Stomach smooth muscle (tissue), 2 donors: ENCODE results near the gene PPM1F.

Source experiments
- H3K27ac ChIP-seq: one replicate; pipeline ENCODE4 v1.7.0; 2013; ENCODE audit warnings: mild to moderate bottlenecking, low read length, inconsistent platforms
- H3K27me3 ChIP-seq, 2 donors: one replicate each; pipeline ENCODE4 v1.7.0; 2013; ENCODE audit warnings: low read length in 2 of 2; ENCODE audit not compliant: insufficient read depth in 2 of 2, control insufficient read depth in 1 of 2
- H3K36me3 ChIP-seq, 2 donors: one replicate each; pipeline ENCODE4 v1.7.0; 2013; ENCODE audit warnings: low read length in 2 of 2; ENCODE audit not compliant: control insufficient read depth in 2 of 2, insufficient read depth in 2 of 2
- H3K4me1 ChIP-seq: one replicate; pipeline ENCODE4 v1.7.0; 2013; ENCODE audit warnings: low read length; ENCODE audit not compliant: control insufficient read depth, insufficient read depth
- H3K4me3 ChIP-seq, 2 donors: one replicate each; pipeline ENCODE4 v1.7.0; 2013; ENCODE audit warnings: low read length in 2 of 2
- H3K9ac ChIP-seq, 2 donors: one replicate each; pipeline ENCODE4 v1.7.0; 2013; ENCODE audit warnings: low read length in 2 of 2, mild to moderate bottlenecking in 1 of 2
- H3K9me3 ChIP-seq, 2 donors: one replicate each; pipeline ENCODE4 v1.7.0; 2013; ENCODE audit warnings: low read length in 2 of 2; ENCODE audit not compliant: control insufficient read depth in 2 of 2
- donor health status: healthy.
- donor health status: Pancreatic carcinoma.

The PPM1F gene

DNA sequence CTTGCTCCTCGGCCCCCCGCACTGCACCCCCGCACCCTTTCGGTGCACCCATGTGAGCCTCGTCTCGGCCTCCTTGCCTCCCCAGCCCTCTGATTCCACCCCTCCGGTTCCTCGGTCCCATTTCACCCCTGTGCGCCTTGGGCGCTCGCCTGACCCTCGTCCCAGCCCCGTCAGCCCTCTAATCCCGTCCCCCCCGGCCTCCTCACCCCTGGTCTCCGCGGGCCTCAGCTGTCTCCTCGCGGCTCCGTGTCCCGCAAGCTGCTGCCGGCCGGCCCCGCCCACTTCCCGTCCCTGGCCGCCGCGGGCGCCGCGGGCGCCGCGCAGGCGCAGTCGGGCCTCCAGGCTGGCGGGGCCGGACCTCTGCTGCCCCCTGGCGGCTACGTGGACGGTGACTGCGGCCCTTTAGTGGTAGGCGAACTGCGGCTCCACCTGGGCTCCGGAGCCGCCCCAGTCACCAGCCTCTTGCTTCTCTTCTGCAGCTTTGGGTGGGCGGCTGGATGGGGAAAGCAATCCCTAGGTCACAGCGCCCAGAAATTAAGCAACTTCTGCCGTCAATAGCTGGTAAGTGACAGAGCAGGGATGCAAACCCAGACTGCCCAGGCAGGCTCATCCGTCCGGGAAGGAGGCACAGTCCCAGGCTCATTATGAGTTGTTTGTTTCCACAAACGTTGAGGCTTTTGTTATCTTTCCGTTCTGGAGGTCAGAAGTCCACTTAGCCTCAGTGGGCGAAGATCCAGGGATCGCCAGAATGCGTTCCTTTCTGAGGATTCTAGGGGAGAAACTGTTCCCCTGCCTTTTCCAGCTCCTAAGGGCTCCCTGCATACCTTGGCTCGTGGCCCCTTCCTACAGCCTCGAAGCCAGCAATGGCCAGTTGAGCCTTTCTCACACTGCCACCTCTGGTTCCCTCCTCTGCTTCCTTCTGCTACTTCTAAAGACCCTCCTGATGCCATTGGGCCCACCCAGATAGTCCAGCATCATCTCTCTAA lies at the start of gene PPM1F:
PPM1F (minus strand) TSS at position 263 of the 986 bp plus-strand sequence. CDS start 6,800 bp downstream, outside the sequence.
- Histone ChIP-seq H3K4me3 (peak within 1 kb of the TSS; percentile 77 to 81), H3K4me1 (peaks cover 22% of the 10 kb centered on the region), H3K27me3 (no peaks in the 10 kb centered on the region), H3K9ac (peak within 1 kb of the TSS; percentile 30 to 62), H3K9me3 (no peaks in the 10 kb centered on the region), H3K36me3 (no peaks in the 10 kb centered on the region), H3K27ac (no peak within 1 kb of the TSS)

DNA sequence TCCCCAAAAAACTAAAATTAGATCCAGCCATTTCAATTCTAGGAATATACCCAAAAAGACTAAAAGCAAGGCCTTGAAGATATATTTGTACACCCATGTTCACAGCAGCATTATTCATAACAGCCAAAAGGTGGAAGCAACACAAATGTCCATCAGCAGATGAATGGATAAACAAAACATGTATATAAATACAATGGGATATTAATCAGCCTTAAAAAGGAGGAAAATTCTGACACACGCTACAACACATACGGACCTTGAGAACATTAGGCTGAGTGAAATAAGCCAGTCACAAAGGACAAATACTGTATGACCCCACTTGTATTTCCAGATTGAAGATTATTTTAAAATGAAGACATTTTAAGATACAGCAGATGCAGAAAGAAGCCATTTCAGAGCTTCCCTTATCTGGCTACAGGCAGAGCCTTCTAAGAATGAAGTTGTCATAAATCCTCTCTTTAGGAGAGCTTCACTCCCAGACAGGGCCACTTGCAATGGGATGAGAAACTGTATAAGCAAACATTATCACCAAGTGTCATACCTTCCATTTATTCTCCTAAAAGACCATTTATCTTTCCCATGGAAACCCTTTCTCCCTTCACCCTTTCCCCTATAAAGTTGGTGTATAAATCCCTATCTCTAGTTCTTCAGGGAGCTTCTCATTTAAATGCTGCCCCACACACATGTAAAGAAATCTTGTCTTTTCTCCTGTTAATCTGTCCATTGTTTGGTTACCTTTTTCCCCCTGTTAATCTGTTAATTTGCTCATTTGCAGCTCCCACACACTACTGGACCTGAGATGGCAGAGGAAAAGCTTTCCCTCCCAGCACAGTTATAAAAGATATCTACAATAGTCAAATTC lies 49.2 kb upstream of the PPM1F start:
- Histone ChIP-seq H3K4me1 (no peaks in the 10 kb centered on the region), H3K4me3 (no peak overlapping the region), H3K36me3 (no peaks in the 10 kb centered on the region), H3K9ac (no peak overlapping the region), H3K9me3 (no peaks in the 10 kb centered on the region), H3K27ac (no peak overlapping the region), H3K27me3 (no peaks in the 10 kb centered on the region)

- Histone ChIP-seq H3K27ac (no peak overlapping the region), H3K9ac (no peak overlapping the region), H3K36me3 (no peaks in the 10 kb centered on the region), H3K4me1 (no peaks in the 10 kb centered on the region), H3K4me3 (no peak overlapping the region), H3K9me3 (no peaks in the 10 kb centered on the region), H3K27me3 (no peaks in the 10 kb centered on the region)
These were observed 46.1 kb upstream of the PPM1F start for GRCh38 chr22:21998595-21999247.

- Histone ChIP-seq H3K4me3 (no peak overlapping the region), H3K27me3 (peaks cover 0 to 3% of the 10 kb centered on the region in 2 donors), H3K9me3 (no peaks in the 10 kb centered on the region), H3K27ac (no peak overlapping the region), H3K9ac (no peak overlapping the region), H3K4me1 (no peaks in the 10 kb centered on the region), H3K36me3 (no peaks in the 10 kb centered on the region)
These were observed 43.6 kb upstream of the PPM1F start for GRCh38 chr22:21996175-21996720.

DNA sequence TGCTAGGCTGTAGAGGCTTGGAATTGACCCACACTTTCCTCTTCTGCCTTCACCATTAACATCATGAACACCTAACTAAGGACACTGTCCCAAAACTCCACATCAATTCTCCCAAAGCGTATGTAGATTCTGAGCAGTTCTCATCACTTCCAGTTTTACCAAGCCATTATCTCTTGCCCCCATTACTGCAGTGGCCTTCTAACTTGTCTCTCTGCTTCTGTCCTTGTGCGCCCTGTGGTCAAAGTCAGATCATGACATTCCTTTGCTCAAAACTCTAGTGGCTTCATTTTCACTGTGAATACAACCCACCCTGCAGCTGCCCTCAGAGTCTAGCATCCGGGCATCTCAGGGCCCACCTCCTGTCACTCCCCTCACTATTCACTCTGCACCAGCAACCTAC lies 43.0 kb upstream of the PPM1F start:
- no peak overlapping the region for H3K9ac ChIP-seq
- peaks cover 0 to 3% of the 10 kb centered on the region in 2 donors for H3K27me3 ChIP-seq
- no peak overlapping the region for H3K4me3 ChIP-seq
- no peaks in the 10 kb centered on the region for H3K4me1 ChIP-seq
- no peaks in the 10 kb centered on the region for H3K9me3 ChIP-seq
- H3K36me3 ChIP-seq = no peaks in the 10 kb centered on the region
- H3K27ac ChIP-seq = no peak overlapping the region

DNA sequence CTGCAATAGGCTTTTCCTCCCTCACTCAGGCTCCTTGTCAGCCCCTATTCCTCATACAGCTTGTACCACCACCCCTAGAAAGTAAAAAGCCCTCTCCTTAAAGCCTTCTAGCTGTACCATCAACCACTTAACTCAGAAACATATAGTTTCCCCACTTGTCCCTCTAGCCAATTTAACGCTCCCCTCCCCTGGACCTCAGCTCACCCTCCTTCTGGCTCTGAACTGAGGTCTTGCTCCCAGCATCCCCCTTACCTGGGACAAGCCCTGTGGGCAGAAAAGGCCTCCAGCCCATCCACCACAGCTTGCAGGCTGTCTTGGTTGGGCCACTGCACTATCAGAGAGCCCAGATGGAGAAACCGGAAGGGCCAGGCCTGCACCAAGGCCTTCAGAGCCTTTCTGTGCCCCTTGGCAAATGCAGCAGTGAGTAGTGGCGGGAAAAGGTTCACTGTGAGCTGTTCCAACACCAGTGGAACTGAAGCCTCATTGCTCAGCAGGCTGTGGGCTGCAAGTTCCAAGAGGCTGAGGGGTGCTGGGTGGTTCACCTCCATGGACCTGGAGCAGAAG lies 42.3 kb upstream of the PPM1F start:
- Histone ChIP-seq H3K27me3 (peaks cover 0 to 3% of the 10 kb centered on the region in 2 donors), H3K4me1 (no peaks in the 10 kb centered on the region), H3K4me3 (no peak overlapping the region), H3K9ac (no peak overlapping the region), H3K27ac (no peak overlapping the region), H3K9me3 (no peaks in the 10 kb centered on the region), H3K36me3 (no peaks in the 10 kb centered on the region)

GRCh38 chr22:21992593-21993237 lies 40.1 kb upstream of the PPM1F start:
- Histone ChIP-seq H3K27ac (no peak overlapping the region), H3K36me3 (no peaks in the 10 kb centered on the region), H3K9ac (no peak overlapping the region), H3K9me3 (no peaks in the 10 kb centered on the region), H3K27me3 (peaks cover 3% of the 10 kb centered on the region in 2 donors), H3K4me1 (no peaks in the 10 kb centered on the region), H3K4me3 (no peak overlapping the region)

DNA sequence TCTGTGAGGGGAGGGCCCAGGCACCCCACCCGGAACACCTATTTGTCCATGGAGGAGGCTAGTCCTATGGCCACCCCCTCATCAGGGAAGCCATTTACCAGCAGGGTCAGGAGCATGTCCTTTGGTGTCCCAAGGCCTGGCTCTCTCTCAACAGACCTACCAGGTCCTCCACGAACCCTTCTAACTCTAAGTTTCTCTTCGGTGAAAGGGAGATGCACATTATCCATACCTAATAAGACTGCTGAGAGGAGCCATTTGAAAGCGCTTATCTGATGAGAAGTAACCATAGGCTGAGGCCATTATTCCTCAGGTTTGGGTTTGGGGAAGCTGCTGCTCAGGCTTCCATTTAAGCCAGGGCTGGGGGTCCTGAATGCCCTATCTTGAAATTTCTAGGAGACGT lies 39.1 kb upstream of the PPM1F start:
- no peaks in the 10 kb centered on the region for H3K9me3 ChIP-seq
- H3K27me3 ChIP-seq = peaks cover 3% of the 10 kb centered on the region in 2 donors
- H3K4me1 ChIP-seq = no peaks in the 10 kb centered on the region
- H3K9ac ChIP-seq = no peak overlapping the region
- no peak overlapping the region for H3K27ac ChIP-seq
- no peaks in the 10 kb centered on the region for H3K36me3 ChIP-seq
- no peak overlapping the region for H3K4me3 ChIP-seq

DNA sequence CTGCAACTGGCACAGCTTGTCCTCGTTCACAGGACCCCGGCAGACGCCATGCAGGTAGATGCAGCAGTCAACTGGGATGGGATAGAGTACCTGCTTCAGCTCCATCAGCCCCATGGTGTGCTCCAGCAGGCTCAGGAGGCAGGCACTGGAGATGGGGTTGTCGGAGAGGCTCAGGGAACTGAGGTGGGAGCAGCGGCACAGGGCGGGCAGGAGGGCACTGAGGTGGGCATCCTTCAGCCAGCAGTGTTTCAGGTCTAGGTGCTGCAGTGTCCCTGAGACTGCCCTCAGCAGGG lies 38.6 kb upstream of the PPM1F start:
- peaks cover 3% of the 10 kb centered on the region in 2 donors for H3K27me3 ChIP-seq
- H3K36me3 ChIP-seq = no peaks in the 10 kb centered on the region
- no peaks in the 10 kb centered on the region for H3K4me1 ChIP-seq
- H3K4me3 ChIP-seq = no peak overlapping the region
- no peak overlapping the region for H3K27ac ChIP-seq
- H3K9ac ChIP-seq = no peak overlapping the region
- no peaks in the 10 kb centered on the region for H3K9me3 ChIP-seq
